HepG2 (cell line): ENCODE results near the gene MFAP1. TPM values are rescaled to one million over a fixed set of nuclear protein-coding genes. Genes with fewer than 3 reads are reported as not detected.

ENCODE experiments used
- ATF7 ChIP-seq, 2 experiments: fragments of 450-650 bp in 1 of 2; sonication (generic) in 1 of 2; formaldehyde crosslinking in 1 of 2; IDR thresholded peaks; 2 replicates each; pipeline versions ENCODE4 v1.4.0 to v1.6.1; 2016 to 2020; ENCODE audit warnings: antibody characterized with exemption in 1 of 2, mild to moderate bottlenecking in 1 of 2, missing genetic modification reagents in 1 of 2
- BRF2 ChIP-seq: sonication (generic); formaldehyde crosslinking; IDR thresholded peaks from 2 replicates; pipeline ENCODE4 v1.8.1; 2022; ENCODE audit warnings: mild to moderate bottlenecking, missing genetic modification reagents
- CREB1 ChIP-seq, 2 experiments: fragments of 450-650 bp in 1 of 2; IDR thresholded peaks; 2 replicates each; pipeline ENCODE4 v1.6.1; 2016 to 2017; ENCODE audit warnings: control low read depth in 1 of 2, mild to moderate bottlenecking in 1 of 2, missing compliant biosample characterization in 1 of 2, missing genetic modification characterization in 1 of 2
- ERF ChIP-seq: IDR thresholded peaks from 2 replicates; pipeline ENCODE4 v1.6.1; 2018; ENCODE audit warnings: missing biosample characterization, missing genetic modification reagents
- GPBP1L1 ChIP-seq: sonication (generic); formaldehyde crosslinking; IDR thresholded peaks from 2 replicates; pipeline ENCODE4 v1.5.0; 2020; ENCODE audit warnings: mild to moderate bottlenecking, missing genetic modification reagents
- ISL2 ChIP-seq: sonication (generic); formaldehyde crosslinking; IDR thresholded peaks from 2 replicates; pipeline ENCODE4 v1.5.0; 2020; ENCODE audit warnings: missing genetic modification reagents
- KDM3A ChIP-seq: IDR thresholded peaks from 2 replicates; pipeline ENCODE4 v1.6.1; 2018; ENCODE audit warnings: low read depth, missing compliant biosample characterization
- KLF16 ChIP-seq, 2 experiments: sonication (generic) in 1 of 2; formaldehyde crosslinking in 1 of 2; IDR thresholded peaks; 2 replicates each; pipeline versions ENCODE4 v1.6.1 to v1.8.0; 2016 to 2023; ENCODE audit warnings: missing genetic modification reagents in 2 of 2, missing compliant biosample characterization in 1 of 2
- MAX ChIP-seq: IDR thresholded peaks from 2 replicates; pipeline ENCODE4 v1.6.1; 2012; ENCODE audit warnings: inconsistent platforms
- NCOA1 ChIP-seq: sonication (generic); formaldehyde crosslinking; IDR thresholded peaks from 2 replicates; pipeline ENCODE4 v1.9.0; 2021; ENCODE audit warnings: missing genetic modification reagents
- NFAT5 ChIP-seq: sonication (generic); formaldehyde crosslinking; IDR thresholded peaks from 2 replicates; pipeline ENCODE4 v1.4.0; 2020; ENCODE audit warnings: missing genetic modification reagents
- NR3C1 ChIP-seq: sonication (generic); formaldehyde crosslinking; IDR thresholded peaks from 2 replicates; pipeline ENCODE4 v1.4.0; 2020; ENCODE audit warnings: missing genetic modification reagents
- PLSCR1 ChIP-seq: sonication (generic); formaldehyde crosslinking; IDR thresholded peaks from 2 replicates; pipeline ENCODE4 v1.5.0; 2020; ENCODE audit warnings: missing genetic modification reagents, mild to moderate bottlenecking, borderline replicate concordance
- YY1 ChIP-seq: IDR thresholded peaks from 2 replicates; pipeline ENCODE4 v1.6.1; 2011; ENCODE audit warnings: low read length, low read depth, moderate library complexity, mild to moderate bottlenecking; ENCODE audit not compliant: insufficient read depth, insufficient replicate concordance
- ZC3H4 ChIP-seq: sonication (generic); formaldehyde crosslinking; IDR thresholded peaks from 2 replicates; pipeline ENCODE4 v1.4.0; 2020; ENCODE audit warnings: missing genetic modification reagents, borderline replicate concordance
- ZFP36 ChIP-seq: fragments of 150-350 bp; IDR thresholded peaks from 2 replicates; pipeline ENCODE4 v1.6.1; 2018; ENCODE audit warnings: borderline replicate concordance, low read length, low read depth; ENCODE audit not compliant: partially characterized antibody
- ZFP37 ChIP-seq: sonication (generic); formaldehyde crosslinking; IDR thresholded peaks from 2 replicates; pipeline ENCODE4 v1.4.0; 2020; ENCODE audit warnings: missing genetic modification reagents, borderline replicate concordance
- ZNF468 ChIP-seq: sonication (generic); formaldehyde crosslinking; IDR thresholded peaks from 2 replicates; pipeline ENCODE4 v1.8.0; 2022; ENCODE audit warnings: mild to moderate bottlenecking, moderate library complexity, missing genetic modification reagents
- polyA plus RNA-seq, 8 experiments: library from polyadenylated mRNA; depleted of rRNA in 3 of 8; stranded (reverse) in 7 of 8; unstranded in 1 of 8; fragments of >200 nt; fragmentation: Illumina TruSeq in 4 of 8; extraction: Trizol in 4 of 8; gene quantifications; 2 replicates each; pipeline versions ENCODE4 v1.2.1 to v1.2.3, GENCODE V29; 2011 to 2016; ENCODE audit warnings: low read depth in 4 of 8, missing spikeins in 1 of 8, mixed read lengths in 1 of 8; ENCODE audit not compliant: insufficient read depth in 1 of 8
- total RNA-seq, 5 experiments: library from RNA; depleted of rRNA; stranded (reverse); fragments of >200 nt; fragmentation: Illumina TruSeq; extraction: Trizol; gene quantifications; 2 replicates each; pipeline ENCODE4 v1.2.3, GENCODE V29; 2016; ENCODE audit warnings: low read depth in 1 of 5

Gene MFAP1
- total and polyA plus RNA-seq, 2 of the 13 experiments (the other 11 are each of a cell fraction or from before 2014, with no cell fraction given): 11.8 to 39.5 TPM

- TF ChIP-seq NFAT5 (CRISPR knock-in tag): no peak
- no peak for TF ChIP-seq KLF16 (CRISPR knock-in tag; IDR thresholded peaks at IDR 0.05)
- TF ChIP-seq ZFP37 (CRISPR knock-in tag): peak; percentile 50; the same call in 1 of the 2 replicates
- TF ChIP-seq BRF2 (CRISPR knock-in tag): no peak
- peak; percentile 58 for TF ChIP-seq MAX
- TF ChIP-seq YY1: peak; percentile 92
- TF ChIP-seq KDM3A (CRISPR knock-in tag): no peak
- no peak for TF ChIP-seq ISL2 (CRISPR knock-in tag)
- TF ChIP-seq ATF7 (IDR thresholded peaks at IDR 0.05): no peak
- TF ChIP-seq ATF7 (CRISPR knock-in tag; IDR thresholded peaks at IDR 0.05): no peak; the same call in 1 of the 2 replicates
- TF ChIP-seq NCOA1 (CRISPR knock-in tag): no peak
- no peak for TF ChIP-seq NR3C1
- TF ChIP-seq ERF (CRISPR knock-in tag): peak; percentile 65; the same call in 1 of the 2 replicates
- no peak for TF ChIP-seq PLSCR1 (CRISPR knock-in tag)
- no peak for TF ChIP-seq GPBP1L1 (CRISPR knock-in tag)
- TF ChIP-seq ZC3H4 (CRISPR knock-in tag): 0 out of 2 replicates have a peak, but pooled peaks have one; percentile 46
- peak; percentile 44; the same call in 1 of the 2 replicates for TF ChIP-seq CREB1 (IDR thresholded peaks at IDR 0.05)
- TF ChIP-seq CREB1 (CRISPR knock-in tag; IDR thresholded peaks at IDR 0.05): peak; percentile 73
- no peak for TF ChIP-seq ZFP36
- 0 out of 2 replicates have a peak, but pooled peaks have one; percentile 1 for TF ChIP-seq ZNF468 (CRISPR knock-in tag)
These were observed 24.0 kb downstream of the MFAP1 start, which contains the start of gene HYPK (continued) for GRCh38 chr15:43800286-43801141.
